Ammon's horn (tissue), 1 donor: ENCODE measurements around the gene WDR37.
"Not testable (repeated sequence)": the region's sequence is repeated elsewhere in the genome, so short reads cannot be mapped to it uniquely, and the experiment has no call there.

ENCODE experiments used
- DNase-seq: peaks from one replicate; pipeline ENCODE4 v3.0.0-alpha.2; 2016; ENCODE audit warnings: low spot score

Gene WDR37, protein sequence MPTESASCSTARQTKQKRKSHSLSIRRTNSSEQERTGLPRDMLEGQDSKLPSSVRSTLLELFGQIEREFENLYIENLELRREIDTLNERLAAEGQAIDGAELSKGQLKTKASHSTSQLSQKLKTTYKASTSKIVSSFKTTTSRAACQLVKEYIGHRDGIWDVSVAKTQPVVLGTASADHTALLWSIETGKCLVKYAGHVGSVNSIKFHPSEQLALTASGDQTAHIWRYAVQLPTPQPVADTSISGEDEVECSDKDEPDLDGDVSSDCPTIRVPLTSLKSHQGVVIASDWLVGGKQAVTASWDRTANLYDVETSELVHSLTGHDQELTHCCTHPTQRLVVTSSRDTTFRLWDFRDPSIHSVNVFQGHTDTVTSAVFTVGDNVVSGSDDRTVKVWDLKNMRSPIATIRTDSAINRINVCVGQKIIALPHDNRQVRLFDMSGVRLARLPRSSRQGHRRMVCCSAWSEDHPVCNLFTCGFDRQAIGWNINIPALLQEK

DNA sequence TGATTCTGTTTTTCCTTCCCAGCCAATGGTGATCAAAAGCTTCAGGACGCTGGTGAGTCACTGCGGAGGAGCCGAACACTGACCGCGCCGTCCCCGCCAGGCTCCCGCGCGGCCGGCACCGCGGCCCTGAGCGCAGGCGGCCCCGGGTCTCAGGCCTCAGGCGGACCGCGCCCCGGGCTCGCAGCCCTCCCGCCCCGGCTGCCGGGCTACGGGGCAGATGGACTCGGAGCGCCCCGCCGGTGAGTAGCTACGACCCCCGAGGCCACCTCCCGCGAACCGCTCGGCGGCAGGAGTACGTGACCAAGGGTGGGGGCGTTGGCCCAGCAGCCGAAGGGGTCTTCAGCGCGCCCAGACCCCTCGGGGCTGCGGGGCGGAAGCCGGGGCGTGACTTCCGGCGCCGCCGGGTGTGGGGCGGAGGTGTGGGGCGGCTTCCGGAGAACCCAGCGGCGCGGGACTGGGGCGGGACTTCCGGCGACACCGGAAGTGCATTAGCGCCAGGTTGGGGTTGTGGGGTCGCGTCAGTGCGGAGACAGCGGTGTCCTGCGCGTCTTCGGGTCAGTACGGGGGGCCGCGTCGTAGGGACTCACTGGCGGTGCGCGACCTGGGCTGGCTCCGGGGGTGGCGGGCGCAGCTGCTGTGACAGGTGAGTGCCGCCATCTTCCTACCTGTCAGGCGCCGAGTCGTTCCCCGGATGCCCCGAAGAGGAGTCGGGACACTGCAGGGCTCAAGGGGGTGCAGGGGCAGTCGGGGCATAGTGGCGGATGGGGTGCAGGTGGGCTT lies at the start of gene WDR37:
Gene WDR37 (plus strand): TSS at position 60 of the 780 bp plus-strand sequence. CDS start 15,771 bp downstream, outside the sequence.
- DNase-seq: peak; percentile 87

DNA sequence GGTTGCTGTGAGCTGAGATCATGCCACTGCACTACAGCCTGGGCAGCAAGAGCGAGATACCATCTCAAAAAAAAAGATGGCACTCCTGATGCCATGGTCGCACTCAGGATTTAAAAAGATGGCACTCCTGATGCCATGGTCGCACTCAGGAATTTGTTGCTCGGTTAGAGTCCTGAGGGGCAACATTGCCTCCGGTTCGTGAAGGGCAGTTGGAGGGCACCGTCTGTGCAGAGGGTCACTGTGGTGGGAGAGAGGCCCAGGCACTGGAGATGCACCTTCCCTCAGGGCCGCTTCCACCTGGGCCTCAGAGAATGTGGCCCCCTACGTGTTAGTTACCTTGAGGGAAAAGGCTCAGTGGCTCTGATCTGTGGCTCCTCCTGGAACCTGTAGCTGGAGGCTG lies 49.6 kb upstream of the WDR37 start:
- no peak for DNase-seq

DNA sequence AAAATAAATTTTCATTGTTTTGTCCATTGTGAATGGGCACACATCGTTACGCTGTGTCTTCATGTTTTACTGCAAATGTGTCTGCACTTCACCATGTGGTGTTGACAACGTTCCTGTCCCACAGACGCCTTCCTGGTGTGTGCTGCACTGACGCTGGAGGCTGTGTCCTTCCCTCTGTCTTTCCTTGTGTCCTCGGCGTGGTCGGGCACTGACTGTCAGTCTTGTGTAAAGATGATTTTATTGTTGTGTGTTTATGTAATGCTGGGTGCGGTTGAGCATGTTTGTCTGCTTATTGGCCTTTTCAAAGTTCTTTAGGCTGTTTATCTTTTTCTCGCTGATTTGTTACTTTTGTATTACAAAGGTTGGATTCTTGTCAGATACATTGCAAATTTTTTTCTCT lies 48.6 kb upstream of the WDR37 start:
- no peak for DNase-seq

DNA sequence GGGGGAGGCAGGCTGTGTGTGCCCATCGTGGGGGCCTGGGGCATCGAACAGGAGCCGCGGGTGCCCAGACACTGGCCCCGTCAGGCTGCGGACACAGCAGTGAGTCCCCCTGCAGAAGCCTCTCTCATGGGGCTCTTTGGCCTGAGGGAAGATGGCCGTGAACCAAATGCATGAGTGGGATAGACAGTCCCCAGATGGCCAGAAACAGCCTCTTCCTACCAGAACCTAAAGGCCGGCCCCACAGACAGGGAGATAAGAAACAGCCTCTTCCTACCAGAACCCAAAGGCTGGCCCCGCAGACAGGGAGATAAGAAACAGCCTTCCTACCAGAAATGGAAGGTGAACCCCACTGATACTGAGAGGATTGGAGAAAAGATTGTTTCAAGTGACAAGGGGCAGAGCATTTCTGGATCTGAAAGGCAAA lies 47.1 kb upstream of the WDR37 start:
- no peak for DNase-seq

DNA sequence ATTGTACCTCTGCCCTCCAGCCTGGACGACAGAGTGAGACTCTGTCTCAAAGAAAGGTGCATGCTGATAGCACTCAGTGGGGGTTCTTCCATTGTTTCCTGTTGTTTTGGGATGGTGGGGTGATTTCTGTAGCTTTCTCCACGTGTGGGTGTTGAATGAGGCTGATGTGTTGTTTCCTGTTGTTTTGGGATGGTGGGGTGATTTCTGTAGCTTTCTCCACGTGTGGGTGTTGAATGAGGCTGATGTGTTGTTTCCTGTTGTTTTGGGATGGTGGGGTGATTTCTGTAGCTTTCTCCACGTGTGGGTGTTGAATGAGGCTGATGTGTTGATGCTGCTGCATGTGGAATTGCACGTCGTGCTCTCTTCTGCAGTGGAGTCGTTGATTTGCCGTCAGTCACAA lies 46.2 kb upstream of the WDR37 start:
- not testable (repeated sequence) for DNase-seq

DNA sequence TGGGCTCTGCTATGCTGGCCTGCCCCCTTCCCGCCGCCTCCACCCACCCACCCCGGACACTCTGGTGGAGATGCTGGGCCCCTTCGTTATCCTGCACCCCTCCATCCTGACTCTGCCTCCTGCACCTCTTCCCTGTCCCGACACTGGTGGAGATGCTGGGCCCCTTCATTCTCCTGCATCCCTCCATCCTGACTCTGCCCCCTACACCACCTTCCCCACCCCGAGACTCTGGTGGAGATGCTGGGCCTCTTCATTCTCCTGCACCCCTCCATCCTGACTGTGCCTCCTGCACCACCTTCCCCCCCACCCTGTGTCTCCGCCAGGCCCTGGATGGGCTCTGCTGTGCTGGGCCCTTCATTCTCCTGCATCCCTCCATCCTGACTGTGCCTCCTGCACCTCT lies 45.5 kb upstream of the WDR37 start:
- no peak for DNase-seq

DNA sequence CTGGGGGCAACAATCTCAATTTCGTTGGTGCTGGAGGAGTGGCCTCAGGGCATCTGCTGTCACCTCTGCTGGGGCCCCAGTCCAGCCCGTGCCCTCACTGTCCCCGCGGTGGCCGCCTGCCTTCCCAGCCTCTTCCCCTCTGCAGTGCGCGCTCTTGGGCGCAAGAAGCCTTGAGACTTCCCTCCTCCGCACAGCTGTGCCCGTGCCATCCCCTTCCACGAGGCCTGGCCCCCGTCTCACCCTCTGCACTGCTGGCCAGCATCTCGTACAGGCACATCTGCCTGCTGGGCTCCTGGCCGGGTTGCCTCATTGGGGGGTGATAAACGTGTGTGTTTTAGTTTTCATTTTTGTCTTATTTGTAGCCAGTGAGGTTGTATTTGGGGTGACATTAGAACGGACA lies 44.5 kb upstream of the WDR37 start:
- DNase-seq: no peak

DNA sequence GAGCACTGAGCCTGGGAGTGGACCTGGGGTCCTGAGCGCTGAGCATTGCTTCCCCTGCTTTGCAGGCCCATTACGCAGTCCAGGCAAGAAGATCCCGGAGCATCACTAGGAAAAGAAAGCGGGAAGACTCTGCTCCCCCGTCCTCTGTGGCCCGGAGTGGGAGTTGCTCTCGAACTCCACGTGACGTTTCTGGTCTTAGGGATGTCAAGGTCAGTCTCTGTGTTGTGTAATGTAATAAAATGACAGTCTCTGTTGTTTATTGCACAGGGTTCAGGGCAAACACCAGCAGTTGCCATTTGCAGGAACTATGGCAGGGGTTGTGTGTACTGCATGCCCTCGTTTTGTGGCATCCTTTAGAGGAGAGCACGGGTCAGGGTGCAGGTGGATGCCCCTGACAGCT lies 40.5 kb upstream of the WDR37 start:
- DNase-seq: no peak

DNA sequence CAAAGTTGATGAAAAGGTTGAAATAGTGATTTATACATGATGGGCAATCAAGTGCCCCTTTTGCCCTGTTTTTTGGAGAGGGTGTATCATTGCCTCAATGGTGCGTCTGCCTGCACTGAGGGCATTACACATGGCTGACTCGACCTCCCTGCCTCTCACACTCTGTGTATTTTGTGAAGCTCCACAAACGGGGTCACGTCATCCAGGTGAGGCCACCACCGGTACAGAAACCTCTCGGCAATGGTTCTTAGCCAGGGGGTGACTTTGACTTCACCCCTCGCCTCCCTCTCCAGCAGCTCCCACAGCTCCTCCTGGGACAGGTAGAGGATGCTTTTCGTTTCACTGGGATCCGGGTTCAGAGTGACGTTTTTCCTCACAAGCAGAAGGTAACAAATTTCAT lies 36.8 kb upstream of the WDR37 start:
- no peak for DNase-seq

DNA sequence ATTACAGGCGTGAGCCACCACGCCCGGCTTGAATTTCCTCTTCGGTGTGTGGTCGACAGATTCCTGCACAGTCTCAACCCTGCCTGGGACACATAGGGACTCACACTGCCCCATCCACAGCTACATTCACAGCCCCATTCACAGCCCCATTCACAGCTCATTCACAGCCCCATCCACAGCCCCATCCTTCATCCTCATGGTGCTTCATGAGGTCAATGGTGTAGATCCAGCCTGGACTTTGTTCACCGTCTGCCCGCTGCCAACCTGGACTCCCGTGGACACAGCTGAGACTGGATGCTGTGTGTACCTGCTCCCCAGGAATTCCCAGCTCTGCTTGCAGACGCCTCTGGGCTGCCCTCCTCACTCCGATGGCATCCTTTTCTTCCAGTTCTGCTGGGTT lies 35.7 kb upstream of the WDR37 start:
- DNase-seq: no peak

DNA sequence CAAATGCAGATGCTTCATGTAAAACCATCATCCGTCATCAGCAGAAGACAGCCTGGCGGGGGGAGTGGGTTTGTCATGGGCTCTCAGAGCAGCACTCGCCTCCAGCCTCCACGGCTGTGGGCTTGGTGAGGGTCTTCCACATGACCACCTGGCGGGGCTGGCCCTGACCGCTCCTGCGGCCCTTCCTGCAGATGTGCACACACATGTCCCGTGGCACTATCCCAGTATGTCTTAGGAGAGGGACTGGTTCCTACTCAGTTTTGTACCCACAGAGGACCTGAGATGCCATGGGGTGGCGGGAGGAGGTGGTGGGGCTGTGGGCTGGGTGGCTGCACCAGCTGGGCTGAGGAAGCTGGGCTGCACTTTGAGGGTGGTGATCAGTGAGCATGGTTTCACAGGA lies 35.2 kb upstream of the WDR37 start:
- DNase-seq: no peak

DNA sequence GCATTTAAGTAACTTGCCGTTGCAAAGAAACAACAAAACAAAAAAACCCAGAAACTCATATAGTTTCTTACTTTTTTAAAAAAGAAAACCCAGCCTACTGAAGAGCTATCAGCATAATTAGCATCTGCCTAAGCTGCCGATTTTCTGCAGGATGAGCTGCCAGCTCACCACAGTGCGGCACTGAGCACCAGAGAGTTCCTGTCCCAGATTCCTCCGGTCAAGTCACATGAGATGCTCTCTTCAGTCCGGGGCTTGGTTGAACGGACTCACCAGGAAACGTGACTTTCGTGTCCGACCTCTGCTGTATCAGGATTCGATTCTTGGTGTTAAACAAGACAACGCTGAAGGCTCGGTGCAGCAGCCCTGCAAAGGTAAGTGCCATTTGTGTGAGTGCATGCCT lies 33.8 kb upstream of the WDR37 start:
- peak; percentile 79 for DNase-seq

DNA sequence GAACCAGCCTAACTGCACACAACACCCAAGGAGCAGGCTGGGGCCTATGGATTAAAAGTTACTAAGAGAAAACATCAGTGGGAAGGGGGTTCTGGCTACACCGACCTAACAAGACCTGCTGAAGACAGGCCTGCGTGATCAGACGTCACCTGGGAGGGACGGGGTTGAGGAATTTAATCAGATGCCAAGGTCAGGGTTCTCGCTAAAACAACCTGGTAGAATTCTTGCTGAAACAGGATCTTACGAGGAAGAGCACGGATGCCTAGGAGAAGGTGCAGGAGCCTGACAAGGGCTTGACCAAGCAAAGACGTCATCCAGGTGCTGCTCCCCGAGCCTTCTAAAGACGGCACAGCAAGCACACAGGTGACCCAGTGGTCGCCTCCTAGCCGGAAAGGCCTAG lies 32.1 kb upstream of the WDR37 start:
- no peak for DNase-seq

DNA sequence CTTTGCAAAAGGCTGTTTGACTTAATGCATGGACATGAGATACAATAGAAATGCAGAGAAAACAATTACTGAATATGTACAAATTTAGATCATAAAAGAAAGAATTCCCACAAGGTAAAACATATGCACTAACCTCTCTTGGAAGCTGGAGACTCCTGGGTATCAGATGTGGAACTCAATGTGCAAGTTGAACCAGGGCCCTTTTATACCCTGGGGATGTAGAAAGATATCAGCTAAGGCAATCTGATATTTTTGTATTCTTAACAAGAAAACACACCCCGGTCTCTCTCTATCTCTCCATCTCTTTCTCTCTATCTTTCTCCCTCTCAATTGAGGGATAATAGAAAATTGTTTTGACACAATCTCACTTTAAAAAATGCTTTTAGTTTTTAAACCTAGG lies 30.5 kb upstream of the WDR37 start, which contains the start of gene IDI2:
Gene IDI2 (minus strand): TSS at position 177 of the 400 bp plus-strand sequence. CDS start 1,136 bp downstream, outside the sequence.
- DNase-seq: no peak

DNA sequence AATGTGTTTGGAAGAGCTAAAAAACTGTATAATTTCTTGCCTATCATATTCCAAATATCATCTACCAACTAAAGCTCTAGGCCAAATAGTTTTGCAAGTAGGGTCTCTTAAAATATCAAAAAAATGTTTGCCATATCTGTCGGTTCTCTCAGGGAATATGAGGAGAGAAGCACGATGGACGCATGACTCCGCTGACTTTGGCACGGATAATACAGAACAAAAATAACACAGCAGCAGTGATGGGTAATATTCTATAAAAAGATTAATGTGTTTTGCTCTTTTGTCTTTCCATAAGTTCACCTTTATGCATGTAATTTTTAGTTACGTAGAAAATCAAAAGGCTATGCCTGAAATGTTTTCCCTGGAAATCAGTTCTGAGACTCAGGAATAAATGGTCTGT lies 29.6 kb upstream of the WDR37 start:
- DNase-seq: no peak

DNA sequence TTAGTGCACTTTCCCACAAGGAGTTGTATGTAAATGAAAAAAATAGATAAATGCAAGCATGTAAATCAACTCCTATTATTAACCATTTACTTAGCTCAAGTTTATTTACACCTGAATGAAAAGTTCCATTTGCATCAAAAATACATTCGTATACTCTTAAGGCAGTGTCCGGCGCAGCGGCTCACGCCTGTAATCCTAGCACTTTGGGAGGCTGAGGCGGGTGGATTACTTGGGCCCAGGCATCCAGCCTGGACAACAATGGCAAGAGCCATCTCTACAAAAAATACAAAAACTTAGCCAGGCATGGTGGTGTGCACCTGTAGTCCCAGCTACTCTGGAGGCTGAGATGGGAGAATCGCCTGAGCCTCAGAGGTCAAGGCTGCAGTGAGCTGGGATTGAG lies 26.3 kb upstream of the WDR37 start:
- DNase-seq: no peak

DNA sequence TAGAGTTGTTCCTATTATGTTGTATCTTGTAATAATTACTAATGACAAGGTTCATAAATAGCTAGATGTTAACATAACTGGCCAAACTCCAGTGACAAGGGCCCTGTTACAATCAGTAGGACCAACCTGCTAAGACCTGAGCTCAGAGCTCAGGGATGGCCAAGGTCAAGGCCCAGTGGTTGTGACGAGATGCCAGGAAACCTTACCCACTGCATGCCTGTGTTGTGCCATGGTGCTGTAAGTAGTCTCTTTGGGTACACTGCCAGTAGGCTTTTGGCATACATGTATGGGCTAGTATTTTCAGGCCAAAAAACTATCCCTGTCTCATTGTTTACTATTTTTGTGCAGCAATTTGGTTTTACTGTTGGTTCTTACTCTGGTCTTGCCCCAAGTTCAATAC lies 22.6 kb upstream of the WDR37 start:
- no peak for DNase-seq

DNA sequence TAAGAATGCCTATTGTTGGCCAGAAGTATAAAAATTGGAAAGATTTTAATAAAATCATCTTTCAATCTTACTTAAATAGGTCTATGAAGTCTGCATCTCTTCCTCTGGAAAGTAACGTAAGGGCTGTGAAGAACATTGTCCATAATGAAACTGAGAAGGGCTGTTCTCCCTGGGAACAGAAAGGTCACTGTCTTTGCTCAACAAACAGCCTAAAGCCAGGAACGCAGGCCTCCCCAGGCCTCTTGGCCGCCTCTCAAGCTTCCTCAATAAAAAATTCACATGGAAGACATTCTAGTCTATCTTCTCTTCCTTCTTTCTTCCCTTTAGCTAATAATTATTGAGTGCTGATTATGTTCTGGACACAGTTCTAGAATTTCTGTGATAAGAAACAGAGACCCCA lies 21.4 kb upstream of the WDR37 start:
- DNase-seq: peak; percentile 78

DNA sequence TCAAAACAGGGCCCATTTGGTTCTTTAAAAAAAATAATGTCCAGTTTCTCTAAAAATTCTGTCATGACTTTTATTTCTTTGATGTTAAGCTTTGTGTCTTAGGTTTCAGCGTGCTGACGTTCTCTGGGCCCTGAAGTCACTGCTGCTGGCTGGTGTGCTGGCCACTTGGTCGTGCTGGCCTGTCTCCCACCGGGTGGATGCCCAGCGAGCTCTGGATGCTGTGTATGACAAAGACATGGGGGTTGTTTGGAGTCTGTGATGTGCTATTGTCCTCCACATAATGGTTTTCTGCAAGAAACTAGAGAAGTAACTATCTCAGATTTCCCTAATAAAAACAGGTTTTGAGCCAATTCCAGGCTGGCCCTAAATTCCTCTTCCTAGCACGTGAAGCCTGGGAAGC lies 21.0 kb upstream of the WDR37 start:
- peak; percentile 80 for DNase-seq

DNA sequence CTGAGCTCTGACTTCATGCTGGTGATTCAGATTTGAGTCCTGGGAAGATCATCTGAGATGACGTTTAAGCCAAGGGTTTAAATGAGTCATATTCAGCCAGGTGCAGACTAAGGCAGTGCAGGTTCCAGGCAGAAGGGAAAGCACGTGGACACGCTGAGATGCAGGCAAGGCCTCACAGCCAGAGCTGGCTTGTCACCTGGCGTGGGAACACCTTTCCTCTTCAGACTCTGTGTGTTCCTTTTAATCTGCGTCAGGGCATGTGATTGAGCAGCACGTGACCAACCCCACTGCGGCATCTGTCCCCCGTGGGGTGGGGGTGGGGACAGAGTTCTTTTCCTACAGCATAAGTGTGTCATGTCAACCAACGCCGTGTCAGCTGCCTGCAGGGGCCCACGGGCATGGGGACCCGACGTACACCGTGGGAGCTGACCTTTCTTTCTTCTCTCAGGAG lies 19.8 kb upstream of the WDR37 start:
- DNase-seq: no peak

DNA sequence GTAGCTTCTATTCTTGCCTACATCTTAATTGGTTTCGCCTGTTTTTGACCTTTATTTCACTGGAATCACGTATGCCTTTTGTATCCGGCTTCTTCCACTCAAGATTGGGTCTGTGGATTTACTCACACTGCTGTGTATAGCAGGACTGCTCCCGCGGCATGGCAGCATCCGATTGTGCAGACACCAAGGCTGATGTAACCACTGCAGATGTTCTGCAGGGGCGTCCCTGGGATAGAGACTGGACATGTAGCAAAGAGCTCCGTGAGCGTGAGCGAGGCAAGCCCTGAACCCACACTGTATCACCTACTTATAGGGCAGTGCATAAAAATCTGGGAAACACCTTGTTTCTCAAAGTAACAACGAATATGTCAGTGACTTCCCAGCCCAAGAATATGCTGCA lies 19.1 kb upstream of the WDR37 start:
- DNase-seq: peak; percentile 61

DNA sequence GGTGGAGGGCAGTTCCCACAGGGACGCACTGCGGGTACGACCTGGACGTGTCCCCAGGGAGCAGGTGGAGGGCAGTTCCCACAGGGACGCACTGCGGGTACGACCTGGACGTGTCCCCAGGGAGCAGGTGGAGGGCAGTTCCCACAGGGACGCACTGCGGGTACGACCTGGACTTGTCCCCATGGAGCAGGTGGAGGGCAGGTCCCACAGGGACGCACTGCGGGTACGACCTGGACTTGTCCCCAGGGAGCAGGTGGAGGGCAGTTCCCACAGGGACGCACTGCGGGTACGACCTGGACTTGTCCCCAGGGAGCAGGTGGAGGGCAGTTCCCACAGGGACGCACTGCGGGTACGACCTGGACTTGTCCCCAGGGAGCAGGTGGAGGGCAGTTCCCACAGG lies 17.4 kb upstream of the WDR37 start:
- DNase-seq: not testable (repeated sequence)

DNA sequence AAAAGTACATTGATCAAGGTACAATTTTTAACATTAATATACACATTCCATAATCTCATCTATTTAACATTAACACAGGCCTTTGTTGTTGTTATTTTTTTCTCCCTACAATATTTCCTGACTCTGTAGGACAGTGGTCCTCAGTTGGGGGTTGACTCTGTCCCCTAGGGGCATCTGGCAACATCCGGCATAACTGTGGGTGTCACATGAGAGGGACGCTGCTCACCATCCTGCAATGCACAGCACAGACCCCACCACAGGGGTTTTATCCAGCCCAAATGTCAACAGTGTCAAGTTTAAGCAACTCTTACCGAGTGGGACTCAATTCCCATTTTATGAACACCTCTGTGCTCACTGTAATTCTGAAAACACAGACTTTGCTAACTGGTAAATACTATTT lies 16.1 kb upstream of the WDR37 start:
- DNase-seq: no peak
